Left ventricle myocardium inferior (tissue), 1 donor: ENCODE data around the gene ORAI1. TPM values are rescaled to one million over a fixed set of nuclear protein-coding genes. Genes with fewer than 3 reads are reported as not detected.

Experiments
- DNase-seq: peaks from one replicate; pipeline ENCODE4 v3.0.0-alpha.2; 2020
- H3K27ac ChIP-seq: fragments of 200-600 bp; replicated peaks from 2 replicates; pipeline ENCODE4 v1.8.0; 2021
- H3K27me3 ChIP-seq: fragments of 200-600 bp; 2 replicates; pipeline ENCODE4 v1.8.0; 2021; ENCODE audit warnings: low read depth
- H3K36me3 ChIP-seq: fragments of 200-600 bp; 2 replicates; pipeline ENCODE4 v1.8.0; 2021
- H3K4me1 ChIP-seq: fragments of 200-600 bp; 2 replicates; pipeline ENCODE4 v1.8.0; 2021
- H3K4me3 ChIP-seq: fragments of 200-600 bp; 2 replicates; pipeline ENCODE4 v1.8.0; 2021; ENCODE audit warnings: mild to moderate bottlenecking, moderate library complexity
- H3K9me3 ChIP-seq: fragments of 200-600 bp; replicated peaks from 2 replicates; pipeline ENCODE4 v1.8.0; 2021
- CTCF ChIP-seq: fragments of 200-600 bp; IDR thresholded peaks from 2 replicates; pipeline ENCODE4 v1.8.0; 2021; ENCODE audit warnings: antibody characterized with exemption, mild to moderate bottlenecking, borderline replicate concordance
- intact Hi-C: fragments of 100-400 bp; cut with micrococcal nuclease; formaldehyde crosslinking; loops from one replicate; pipeline ENCODE4 v1.11.0; 2022
- total RNA-seq: library from RNA; stranded (reverse); fragmentation: NEBNext Ultra II Directional; extraction: Animal tissue kit (Norgen Biotek cat#: 25700); gene quantifications from one replicate; pipeline ENCODE4 v1.2.1, GENCODE V29; 2021
- donor health status: DM: no; HTN: yes; CAD: no; lungs with severe emphysema.

Gene ORAI1
- total RNA-seq, 1 donor from 2014 or later: 11.4 TPM

GRCh38 chr12:121579190-121579791, 47.0 kb upstream of the ORAI1 start:
- TF ChIP-seq CTCF: no peak
- Histone ChIP-seq H3K27ac (peak overlapping the region; percentile 87), H3K36me3 (peaks cover 17% of the 10 kb centered on the region), H3K27me3 (no peaks in the 10 kb centered on the region), H3K9me3 (no peaks in the 10 kb centered on the region), H3K4me3 (peak overlapping the region; percentile 74), H3K4me1 (peaks cover 62% of the 10 kb centered on the region)
- peak; percentile 29 for DNase-seq
- intact Hi-C loops: no loop called here

GRCh38 chr12:121579981-121580868, 46.1 kb upstream of the ORAI1 start:
- H3K4me1 ChIP-seq: peaks cover 62% of the 10 kb centered on the region
- intact Hi-C loops: no loop called here
- no peaks in the 10 kb centered on the region for H3K9me3 ChIP-seq
- H3K4me3 ChIP-seq: peak overlapping the region; percentile 74
- no peak for TF ChIP-seq CTCF
- peak overlapping the region; percentile 87 for H3K27ac ChIP-seq
- H3K27me3 ChIP-seq: no peaks in the 10 kb centered on the region
- H3K36me3 ChIP-seq: peaks cover 8% of the 10 kb centered on the region
- peak; percentile 74 for DNase-seq

GRCh38 chr12:121580959-121581685, 45.2 kb upstream of the ORAI1 start, which contains the start of gene KDM2B:
TSS of gene KDM2B (minus strand) at chr12:121581023. CDS start at chr12:121580911, 112 bp downstream.
- intact Hi-C loops: no loop called here
- no peaks in the 10 kb centered on the region for H3K27me3 ChIP-seq
- peak within 1 kb of the TSS; percentile 74 for H3K4me3 ChIP-seq
- no peaks in the 10 kb centered on the region for H3K36me3 ChIP-seq
- H3K4me1 ChIP-seq: peaks cover 62% of the 10 kb centered on the region
- H3K27ac ChIP-seq: peak within 1 kb of the TSS; percentile 87
- peak; percentile 21 for DNase-seq
- no peaks in the 10 kb centered on the region for H3K9me3 ChIP-seq
- TF ChIP-seq CTCF: no peak

- no peak for TF ChIP-seq CTCF
- no peaks in the 10 kb centered on the region for H3K9me3 ChIP-seq
- H3K4me1 ChIP-seq: peaks cover 55% of the 10 kb centered on the region
- H3K36me3 ChIP-seq: no peaks in the 10 kb centered on the region
- peak; percentile 23 for DNase-seq
- intact Hi-C loops: no loop called here
- peak overlapping the region; percentile 74 for H3K4me3 ChIP-seq
- peak overlapping the region; percentile 87 for H3K27ac ChIP-seq
- no peaks in the 10 kb centered on the region for H3K27me3 ChIP-seq
These were observed 44.5 kb upstream of the ORAI1 start for GRCh38 chr12:121581686-121582429.
